Measurements from ENCODE around the gene RBM7.

Gene RBM7

DNA sequence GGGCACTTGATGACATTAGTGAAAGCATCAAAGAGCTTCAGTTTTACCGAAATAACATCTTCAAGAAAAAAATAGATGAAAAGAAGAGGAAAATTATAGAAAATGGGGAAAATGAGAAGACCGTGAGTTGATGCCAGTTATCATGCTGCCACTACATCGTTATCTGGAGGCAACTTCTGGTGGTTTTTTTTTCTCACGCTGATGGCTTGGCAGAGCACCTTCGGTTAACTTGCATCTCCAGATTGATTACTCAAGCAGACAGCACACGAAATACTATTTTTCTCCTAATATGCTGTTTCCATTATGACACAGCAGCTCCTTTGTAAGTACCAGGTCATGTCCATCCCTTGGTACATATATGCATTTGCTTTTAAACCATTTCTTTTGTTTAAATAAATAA lies 49.4 kb downstream of the RBM7 start:
- no peak overlapping the region for H3K4me2 ChIP-seq (ENCODE audit: low read length)
- H3K79me2 ChIP-seq (ENCODE audit: control insufficient read depth, low read length) = no peaks in the 10 kb centered on the region
- no peaks in the 10 kb centered on the region for H3K9me2 ChIP-seq (replicated peaks; ENCODE audit: control insufficient read depth, low read length)
- no peaks in the 10 kb centered on the region for H3K27me3 ChIP-seq (ENCODE audit: control insufficient read depth, low read length)
- peaks cover 62% of the 10 kb centered on the region for H3K36me3 ChIP-seq (ENCODE audit: control insufficient read depth, low read length)
- no peak overlapping the region for H3K4me3 ChIP-seq (ENCODE audit: low read length)
- H3K4me1 ChIP-seq (ENCODE audit: control insufficient read depth, low read length) = no peaks in the 10 kb centered on the region
- no peaks in the 10 kb centered on the region for H3K9me3 ChIP-seq (ENCODE audit: control insufficient read depth, insufficient read depth, low read length)
- H3F3A ChIP-seq (ENCODE audit: control insufficient read depth, insufficient read depth) = no peaks in the 10 kb centered on the region
- TF ChIP-seq, protein P1, sequence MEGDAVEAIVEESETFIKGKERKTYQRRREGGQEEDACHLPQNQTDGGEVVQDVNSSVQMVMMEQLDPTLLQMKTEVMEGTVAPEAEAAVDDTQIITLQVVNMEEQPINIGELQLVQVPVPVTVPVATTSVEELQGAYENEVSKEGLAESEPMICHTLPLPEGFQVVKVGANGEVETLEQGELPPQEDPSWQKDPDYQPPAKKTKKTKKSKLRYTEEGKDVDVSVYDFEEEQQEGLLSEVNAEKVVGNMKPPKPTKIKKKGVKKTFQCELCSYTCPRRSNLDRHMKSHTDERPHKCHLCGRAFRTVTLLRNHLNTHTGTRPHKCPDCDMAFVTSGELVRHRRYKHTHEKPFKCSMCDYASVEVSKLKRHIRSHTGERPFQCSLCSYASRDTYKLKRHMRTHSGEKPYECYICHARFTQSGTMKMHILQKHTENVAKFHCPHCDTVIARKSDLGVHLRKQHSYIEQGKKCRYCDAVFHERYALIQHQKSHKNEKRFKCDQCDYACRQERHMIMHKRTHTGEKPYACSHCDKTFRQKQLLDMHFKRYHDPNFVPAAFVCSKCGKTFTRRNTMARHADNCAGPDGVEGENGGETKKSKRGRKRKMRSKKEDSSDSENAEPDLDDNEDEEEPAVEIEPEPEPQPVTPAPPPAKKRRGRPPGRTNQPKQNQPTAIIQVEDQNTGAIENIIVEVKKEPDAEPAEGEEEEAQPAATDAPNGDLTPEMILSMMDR (IDR thresholded peaks at IDR 0.05; ENCODE audit: low read depth, low read length, poor library complexity, severe bottlenecking) = no peak
- no peak for TF ChIP-seq EZH2phosphoT487 (IDR thresholded peaks at IDR 0.05; ENCODE audit: borderline replicate concordance, low read length)
- no peaks in the 10 kb centered on the region for H4K20me1 ChIP-seq (ENCODE audit: control insufficient read depth, insufficient read depth, low read depth, low read length)
- no peak overlapping the region for H3K27ac ChIP-seq (ENCODE audit: low read depth, low read length)

DNA sequence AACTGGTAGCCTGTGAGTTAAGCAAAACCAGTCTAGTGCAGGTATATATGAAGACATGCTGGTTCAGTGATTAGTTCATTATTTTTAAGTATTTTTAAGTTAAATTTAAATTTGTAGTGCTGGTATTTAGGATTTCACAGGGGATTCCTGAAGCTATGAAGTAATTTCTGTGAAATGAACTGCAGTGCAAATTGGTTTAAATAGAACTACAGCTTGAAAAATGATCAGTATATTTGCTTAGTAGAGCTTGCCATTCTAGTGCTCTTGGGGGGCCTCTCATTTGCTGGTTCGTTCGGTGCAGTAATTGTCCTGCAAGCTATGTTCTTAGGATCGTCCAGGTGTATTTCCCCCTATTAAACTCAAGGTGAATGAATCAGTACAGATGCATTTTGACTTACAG lies 51.9 kb downstream of the RBM7 start:
- peaks cover 45% of the 10 kb centered on the region for H3K36me3 ChIP-seq (ENCODE audit: control insufficient read depth, low read length)
- no peak overlapping the region for H3K4me2 ChIP-seq (ENCODE audit: low read length)
- no peak overlapping the region for H3K27ac ChIP-seq (ENCODE audit: low read depth, low read length)
- no peaks in the 10 kb centered on the region for H4K20me1 ChIP-seq (ENCODE audit: control insufficient read depth, insufficient read depth, low read depth, low read length)
- no peaks in the 10 kb centered on the region for H3K9me3 ChIP-seq (ENCODE audit: control insufficient read depth, insufficient read depth, low read length)
- no peaks in the 10 kb centered on the region for H3K9me2 ChIP-seq (replicated peaks; ENCODE audit: control insufficient read depth, low read length)
- no peaks in the 10 kb centered on the region for H3K4me1 ChIP-seq (ENCODE audit: control insufficient read depth, low read length)
- no peak for TF ChIP-seq EZH2phosphoT487 (IDR thresholded peaks at IDR 0.05; ENCODE audit: borderline replicate concordance, low read length)
- TF ChIP-seq, protein P1 (IDR thresholded peaks at IDR 0.05; ENCODE audit: low read depth, low read length, poor library complexity, severe bottlenecking) = no peak
- H3K79me2 ChIP-seq (ENCODE audit: control insufficient read depth, low read length) = no peaks in the 10 kb centered on the region
- H3K27me3 ChIP-seq (ENCODE audit: control insufficient read depth, low read length) = no peaks in the 10 kb centered on the region
- no peak overlapping the region for H3K4me3 ChIP-seq (ENCODE audit: low read length)
- no peaks in the 10 kb centered on the region for H3F3A ChIP-seq (ENCODE audit: control insufficient read depth, insufficient read depth)

Data from DOHH2 (cell line).